ENCODE data around the gene UBE2QL1.

GRCh38 chr5:6498968-6499367 is 50.3 kb downstream of the UBE2QL1 start:
- TF ChIP-seq GATA3 (IDR thresholded peaks at IDR 0.05; ENCODE audit: low read depth, low read length) (no peak), GATA2 (IDR thresholded peaks at IDR 0.05; ENCODE audit: low read depth, low read length) (no peak)

Measured in SH-SY5Y (cell line).